HEK293 (cell line): ENCODE data around the gene TEC.

ENCODE experiments used
- CTCF ChIA-PET: fragments of 350-600 bp; formaldehyde crosslinking; extraction: SDS; loops from one replicate; lab custom pipeline; 2021; ENCODE audit warnings: antibody characterized with exemption; lab: Yijun Ruan, JAX
- POLR2A ChIA-PET: fragments of 300-600 bp; formaldehyde crosslinking; extraction: SDS; loops from one replicate; lab custom pipeline; 2020; ENCODE audit warnings: antibody characterized with exemption, inconsistent platforms; lab: Yijun Ruan, JAX
- H3K27ac ChIP-seq: fragments of 200-500 bp; sonication (Bioruptor generic); 2 replicates; pipeline ENCODE4 v1.5.1; 2014; ENCODE audit warnings: low read depth, low read length, control low read depth, inconsistent platforms; ENCODE audit errors: extremely low read depth
- H3K36me3 ChIP-seq, 2 experiments: fragments of 200-500 bp in 1 of 2; sonication (Bioruptor generic) in 1 of 2; 1 replicate in 1 of 2; 2 replicates in 1 of 2; pipeline ENCODE4 v1.5.1; 2014 to 2017; ENCODE audit warnings: inconsistent platforms in 2 of 2, low read length in 2 of 2; ENCODE audit not compliant: control insufficient read depth in 2 of 2, insufficient read depth in 1 of 2
- H3K4me1 ChIP-seq: fragments of 200-500 bp; sonication (Bioruptor generic); 2 replicates; pipeline ENCODE4 v1.5.1; 2014; ENCODE audit warnings: mild to moderate bottlenecking, low read length, inconsistent platforms; ENCODE audit not compliant: control insufficient read depth, insufficient read depth
- H3K4me3 ChIP-seq: 2 replicates; pipeline ENCODE4 v1.5.1; 2011; ENCODE audit warnings: low read depth, mild to moderate bottlenecking, control low read depth, low read length, moderate library complexity
- H3K9me3 ChIP-seq: fragments of 200-500 bp; sonication (Bioruptor generic); 2 replicates; pipeline ENCODE4 v1.5.1; 2014; ENCODE audit warnings: low read depth, low read length, inconsistent platforms; ENCODE audit not compliant: control insufficient read depth, insufficient read depth
- GLIS2 ChIP-seq: fragments of 450-650 bp; formaldehyde crosslinking; IDR thresholded peaks from 2 replicates; pipeline ENCODE4 v1.5.1; 2016; ENCODE audit warnings: missing biosample characterization, missing genetic modification characterization
- KLF1 ChIP-seq: fragments of 450-650 bp; formaldehyde crosslinking; IDR thresholded peaks from 2 replicates; pipeline ENCODE4 v1.5.1; 2016; ENCODE audit warnings: missing biosample characterization, missing genetic modification characterization
- MZF1 ChIP-seq: fragments of 450-650 bp; formaldehyde crosslinking; IDR thresholded peaks from 2 replicates; pipeline ENCODE4 v1.5.1; 2017; ENCODE audit warnings: missing biosample characterization, missing genetic modification characterization, borderline replicate concordance
- SP2 ChIP-seq: fragments of 450-650 bp; formaldehyde crosslinking; IDR thresholded peaks from 2 replicates; pipeline ENCODE4 v1.5.1; 2016; ENCODE audit warnings: missing biosample characterization, missing genetic modification characterization
- SP3 ChIP-seq: fragments of 450-650 bp; formaldehyde crosslinking; IDR thresholded peaks from 2 replicates; pipeline ENCODE4 v1.5.1; 2016; ENCODE audit warnings: missing biosample characterization, missing genetic modification characterization
- TCF7L2 ChIP-seq: IDR thresholded peaks from 2 replicates; pipeline ENCODE4 v1.6.1; 2011; ENCODE audit warnings: low read depth, mild to moderate bottlenecking, inconsistent platforms, low read length, moderate library complexity, borderline replicate concordance
- YY2 ChIP-seq: fragments of 450-650 bp; formaldehyde crosslinking; IDR thresholded peaks from 2 replicates; pipeline ENCODE4 v1.5.1; 2016; ENCODE audit warnings: missing biosample characterization, missing genetic modification characterization
- ZEB2 ChIP-seq: fragments of 450-650 bp; formaldehyde crosslinking; IDR thresholded peaks from 2 replicates; pipeline ENCODE4 v1.5.1; 2016; ENCODE audit warnings: missing biosample characterization, missing genetic modification characterization
- ZNF138 ChIP-seq: fragments of 450-650 bp; formaldehyde crosslinking; IDR thresholded peaks from 2 replicates; pipeline ENCODE4 v1.5.1; 2016; ENCODE audit warnings: missing biosample characterization, missing genetic modification characterization, borderline replicate concordance
- ZNF184 ChIP-seq: fragments of 450-650 bp; IDR thresholded peaks from 2 replicates; pipeline ENCODE4 v1.5.1; 2018; ENCODE audit warnings: missing biosample characterization, mild to moderate bottlenecking, missing genetic modification characterization
- ZNF292 ChIP-seq: fragments of 450-650 bp; formaldehyde crosslinking; IDR thresholded peaks from 2 replicates; pipeline ENCODE4 v1.5.1; 2016; ENCODE audit warnings: low read depth, missing biosample characterization, missing genetic modification characterization, borderline replicate concordance
- ZNF366 ChIP-seq: fragments of 450-650 bp; formaldehyde crosslinking; conservative IDR thresholded peaks from 2 replicates; pipeline ENCODE4 v1.5.1; 2016; ENCODE audit warnings: missing biosample characterization, missing genetic modification characterization
- ZNF596 ChIP-seq: fragments of 450-650 bp; IDR thresholded peaks from 2 replicates; pipeline ENCODE4 v1.5.0; 2018; ENCODE audit warnings: missing biosample characterization, mild to moderate bottlenecking, missing genetic modification characterization, moderate library complexity
- ZNF623 ChIP-seq: fragments of 450-650 bp; formaldehyde crosslinking; IDR thresholded peaks from 2 replicates; pipeline ENCODE4 v1.5.1; 2016; ENCODE audit warnings: missing biosample characterization, missing genetic modification characterization
- ZNF747 ChIP-seq: fragments of 450-650 bp; formaldehyde crosslinking; IDR thresholded peaks from 2 replicates; pipeline ENCODE4 v1.5.1; 2016; ENCODE audit warnings: missing biosample characterization, missing genetic modification characterization
- TF ChIP-seq, protein P1 (sequence below): fragments of 450-650 bp; formaldehyde crosslinking; IDR thresholded peaks from 2 replicates; pipeline ENCODE4 v1.5.1; 2016; ENCODE audit warnings: missing biosample characterization, missing genetic modification characterization
- TF ChIP-seq, protein P2 (sequence below): fragments of 450-650 bp; formaldehyde crosslinking; IDR thresholded peaks from 2 replicates; pipeline ENCODE4 v1.5.1; 2016; ENCODE audit warnings: missing biosample characterization, missing genetic modification characterization
- TF ChIP-seq, protein P3 (sequence below): fragments of 450-650 bp; IDR thresholded peaks from 2 replicates; pipeline ENCODE4 v1.5.1; 2018; ENCODE audit warnings: missing biosample characterization, missing genetic modification characterization
- TF ChIP-seq, protein P4 (sequence below): fragments of 450-650 bp; formaldehyde crosslinking; IDR thresholded peaks from 2 replicates; pipeline ENCODE4 v1.5.1; 2016; ENCODE audit warnings: missing biosample characterization, missing genetic modification characterization
- TF ChIP-seq, protein P5 (sequence below): fragments of 450-650 bp; formaldehyde crosslinking; IDR thresholded peaks from 2 replicates; pipeline ENCODE4 v1.5.1; 2017; ENCODE audit warnings: missing biosample characterization, missing genetic modification characterization

The TEC gene

DNA sequence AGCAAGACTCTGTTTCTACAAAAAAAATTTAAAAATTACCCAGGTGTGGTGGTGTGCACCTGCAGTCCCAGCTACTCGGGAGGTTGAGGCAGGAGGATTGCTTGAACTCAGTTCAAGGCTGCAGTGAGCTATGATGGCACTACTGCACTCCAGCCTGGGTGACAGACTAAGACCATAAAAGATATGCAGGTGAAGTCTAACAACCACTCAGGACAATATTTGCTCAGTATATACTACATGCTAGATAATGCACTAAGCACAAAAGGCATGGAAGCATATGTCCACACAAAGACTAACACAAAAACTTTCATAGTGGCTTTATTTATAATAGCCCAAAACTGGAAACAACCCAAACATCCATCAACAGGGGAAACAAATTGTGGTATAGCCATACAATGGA lies 77.9 kb downstream of the TEC start:
- Histone ChIP-seq H3K36me3 (no peaks in the 10 kb centered on the region), H3K4me3 (no peak overlapping the region), H3K27ac (no peak overlapping the region), H3K4me1 (no peaks in the 10 kb centered on the region; the same call in 1 of the 2 replicates), H3K9me3 (no peaks in the 10 kb centered on the region)
- ChIA-PET POLR2A (no interaction called here), CTCF (no interaction called here)
- TF ChIP-seq, protein P1, sequence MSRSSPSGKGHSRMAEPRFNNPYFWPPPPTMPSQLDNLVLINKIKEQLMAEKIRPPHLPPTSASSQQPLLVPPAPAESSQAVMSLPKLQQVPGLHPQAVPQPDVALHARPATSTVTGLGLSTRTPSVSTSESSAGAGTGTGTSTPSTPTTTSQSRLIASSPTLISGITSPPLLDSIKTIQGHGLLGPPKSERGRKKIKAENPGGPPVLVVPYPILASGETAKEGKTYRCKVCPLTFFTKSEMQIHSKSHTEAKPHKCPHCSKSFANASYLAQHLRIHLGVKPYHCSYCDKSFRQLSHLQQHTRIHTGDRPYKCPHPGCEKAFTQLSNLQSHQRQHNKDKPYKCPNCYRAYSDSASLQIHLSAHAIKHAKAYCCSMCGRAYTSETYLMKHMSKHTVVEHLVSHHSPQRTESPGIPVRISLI (tag by site-specific recombination) = no peak

DNA sequence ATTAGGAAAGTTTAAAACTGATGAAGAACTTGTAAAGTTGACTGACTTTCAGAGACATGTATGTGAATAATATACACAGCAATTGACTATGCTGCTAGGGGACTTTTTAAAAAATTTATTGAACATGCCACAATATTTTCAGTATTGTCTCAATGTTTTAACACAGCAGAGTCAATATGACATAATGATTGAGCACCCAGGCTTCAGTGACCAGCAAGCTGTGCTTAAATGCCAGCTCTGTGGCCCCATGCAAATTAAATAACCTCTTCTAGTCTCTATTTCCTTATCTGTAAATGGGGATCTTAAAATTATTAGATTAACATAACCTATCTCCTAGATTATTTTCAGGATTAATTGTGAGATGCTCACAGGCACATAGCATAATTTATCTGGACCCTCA lies 78.8 kb downstream of the TEC start:
- no peaks in the 10 kb centered on the region; the same call in 1 of the 2 replicates for H3K4me1 ChIP-seq
- no peaks in the 10 kb centered on the region for H3K9me3 ChIP-seq
- POLR2A ChIA-PET = no interaction called here
- H3K27ac ChIP-seq = no peak overlapping the region
- no peak overlapping the region for H3K4me3 ChIP-seq
- CTCF ChIA-PET = no interaction called here
- no peaks in the 10 kb centered on the region for H3K36me3 ChIP-seq
- no peak for TF ChIP-seq ZNF138
- no peak for TF ChIP-seq ZNF747 (tag by site-specific recombination)
- TF ChIP-seq TCF7L2 = no peak
- TF ChIP-seq MZF1 (tag by site-specific recombination) = no peak
- no peak for TF ChIP-seq ZEB2 (tag by site-specific recombination)
- TF ChIP-seq, protein P2, sequence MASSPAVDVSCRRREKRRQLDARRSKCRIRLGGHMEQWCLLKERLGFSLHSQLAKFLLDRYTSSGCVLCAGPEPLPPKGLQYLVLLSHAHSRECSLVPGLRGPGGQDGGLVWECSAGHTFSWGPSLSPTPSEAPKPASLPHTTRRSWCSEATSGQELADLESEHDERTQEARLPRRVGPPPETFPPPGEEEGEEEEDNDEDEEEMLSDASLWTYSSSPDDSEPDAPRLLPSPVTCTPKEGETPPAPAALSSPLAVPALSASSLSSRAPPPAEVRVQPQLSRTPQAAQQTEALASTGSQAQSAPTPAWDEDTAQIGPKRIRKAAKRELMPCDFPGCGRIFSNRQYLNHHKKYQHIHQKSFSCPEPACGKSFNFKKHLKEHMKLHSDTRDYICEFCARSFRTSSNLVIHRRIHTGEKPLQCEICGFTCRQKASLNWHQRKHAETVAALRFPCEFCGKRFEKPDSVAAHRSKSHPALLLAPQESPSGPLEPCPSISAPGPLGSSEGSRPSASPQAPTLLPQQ (tag by site-specific recombination) = no peak
- no peak for TF ChIP-seq SP3 (tag by site-specific recombination)
- no peak for TF ChIP-seq YY2 (tag by site-specific recombination)
- no peak for TF ChIP-seq ZNF366
- TF ChIP-seq, protein P3, sequence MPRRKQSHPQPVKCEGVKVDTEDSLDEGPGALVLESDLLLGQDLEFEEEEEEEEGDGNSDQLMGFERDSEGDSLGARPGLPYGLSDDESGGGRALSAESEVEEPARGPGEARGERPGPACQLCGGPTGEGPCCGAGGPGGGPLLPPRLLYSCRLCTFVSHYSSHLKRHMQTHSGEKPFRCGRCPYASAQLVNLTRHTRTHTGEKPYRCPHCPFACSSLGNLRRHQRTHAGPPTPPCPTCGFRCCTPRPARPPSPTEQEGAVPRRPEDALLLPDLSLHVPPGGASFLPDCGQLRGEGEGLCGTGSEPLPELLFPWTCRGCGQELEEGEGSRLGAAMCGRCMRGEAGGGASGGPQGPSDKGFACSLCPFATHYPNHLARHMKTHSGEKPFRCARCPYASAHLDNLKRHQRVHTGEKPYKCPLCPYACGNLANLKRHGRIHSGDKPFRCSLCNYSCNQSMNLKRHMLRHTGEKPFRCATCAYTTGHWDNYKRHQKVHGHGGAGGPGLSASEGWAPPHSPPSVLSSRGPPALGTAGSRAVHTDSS (tag by site-specific recombination) = no peak
- no peak for TF ChIP-seq GLIS2
- TF ChIP-seq, protein P4, sequence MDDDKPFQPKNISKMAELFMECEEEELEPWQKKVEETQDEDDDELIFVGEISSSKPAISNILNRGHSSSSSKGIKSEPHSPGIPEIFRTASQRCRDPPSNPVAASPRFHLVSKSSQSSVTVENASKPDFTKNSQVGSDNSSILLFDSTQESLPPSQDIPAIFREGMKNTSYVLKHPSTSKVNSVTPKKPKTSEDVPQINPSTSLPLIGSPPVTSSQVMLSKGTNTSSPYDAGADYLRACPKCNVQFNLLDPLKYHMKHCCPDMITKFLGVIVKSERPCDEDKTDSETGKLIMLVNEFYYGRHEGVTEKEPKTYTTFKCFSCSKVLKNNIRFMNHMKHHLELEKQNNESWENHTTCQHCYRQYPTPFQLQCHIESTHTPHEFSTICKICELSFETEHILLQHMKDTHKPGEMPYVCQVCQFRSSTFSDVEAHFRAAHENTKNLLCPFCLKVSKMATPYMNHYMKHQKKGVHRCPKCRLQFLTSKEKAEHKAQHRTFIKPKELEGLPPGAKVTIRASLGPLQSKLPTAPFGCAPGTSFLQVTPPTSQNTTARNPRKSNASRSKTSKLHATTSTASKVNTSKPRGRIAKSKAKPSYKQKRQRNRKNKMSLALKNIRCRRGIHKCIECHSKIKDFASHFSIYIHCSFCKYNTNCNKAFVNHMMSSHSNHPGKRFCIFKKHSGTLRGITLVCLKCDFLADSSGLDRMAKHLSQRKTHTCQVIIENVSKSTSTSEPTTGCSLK (tag by site-specific recombination) = no peak
- TF ChIP-seq ZNF623 = no peak
- TF ChIP-seq ZNF596 (tag by site-specific recombination) = no peak
- TF ChIP-seq ZNF292 (tag by site-specific recombination) = no peak
- no peak for TF ChIP-seq KLF1
- TF ChIP-seq SP2 = no peak
- TF ChIP-seq, protein P5, sequence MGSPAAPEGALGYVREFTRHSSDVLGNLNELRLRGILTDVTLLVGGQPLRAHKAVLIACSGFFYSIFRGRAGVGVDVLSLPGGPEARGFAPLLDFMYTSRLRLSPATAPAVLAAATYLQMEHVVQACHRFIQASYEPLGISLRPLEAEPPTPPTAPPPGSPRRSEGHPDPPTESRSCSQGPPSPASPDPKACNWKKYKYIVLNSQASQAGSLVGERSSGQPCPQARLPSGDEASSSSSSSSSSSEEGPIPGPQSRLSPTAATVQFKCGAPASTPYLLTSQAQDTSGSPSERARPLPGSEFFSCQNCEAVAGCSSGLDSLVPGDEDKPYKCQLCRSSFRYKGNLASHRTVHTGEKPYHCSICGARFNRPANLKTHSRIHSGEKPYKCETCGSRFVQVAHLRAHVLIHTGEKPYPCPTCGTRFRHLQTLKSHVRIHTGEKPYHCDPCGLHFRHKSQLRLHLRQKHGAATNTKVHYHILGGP (tag by site-specific recombination) = no peak
- TF ChIP-seq ZNF184 (tag by site-specific recombination) = no peak
